Endometrium (tissue), 2 donors: ENCODE results near the gene C1QTNF6.
"Not testable (repeated sequence)": the region's sequence is repeated elsewhere in the genome, so short reads cannot be mapped to it uniquely, and the experiment has no call there.

ENCODE experiments used
- FAIRE-seq: peaks from 2 replicates; lab custom pipeline; 2012; peaks lifted over from hg19 to GRCh38; lab: Jason Lieb, UNC
- donor health status: control.
- donor health status: control.

The C1QTNF6 gene

GRCh38 chr22:37187891-37188761 is at the start of gene C1QTNF6:
TSS of gene C1QTNF6 (minus strand) at chr22:37188247. CDS start at chr22:37188213, 34 bp downstream.
- FAIRE-seq = no peak

GRCh38 chr22:37235897-37236607 is 48.0 kb upstream of the C1QTNF6 start:
- no peak for FAIRE-seq

DNA sequence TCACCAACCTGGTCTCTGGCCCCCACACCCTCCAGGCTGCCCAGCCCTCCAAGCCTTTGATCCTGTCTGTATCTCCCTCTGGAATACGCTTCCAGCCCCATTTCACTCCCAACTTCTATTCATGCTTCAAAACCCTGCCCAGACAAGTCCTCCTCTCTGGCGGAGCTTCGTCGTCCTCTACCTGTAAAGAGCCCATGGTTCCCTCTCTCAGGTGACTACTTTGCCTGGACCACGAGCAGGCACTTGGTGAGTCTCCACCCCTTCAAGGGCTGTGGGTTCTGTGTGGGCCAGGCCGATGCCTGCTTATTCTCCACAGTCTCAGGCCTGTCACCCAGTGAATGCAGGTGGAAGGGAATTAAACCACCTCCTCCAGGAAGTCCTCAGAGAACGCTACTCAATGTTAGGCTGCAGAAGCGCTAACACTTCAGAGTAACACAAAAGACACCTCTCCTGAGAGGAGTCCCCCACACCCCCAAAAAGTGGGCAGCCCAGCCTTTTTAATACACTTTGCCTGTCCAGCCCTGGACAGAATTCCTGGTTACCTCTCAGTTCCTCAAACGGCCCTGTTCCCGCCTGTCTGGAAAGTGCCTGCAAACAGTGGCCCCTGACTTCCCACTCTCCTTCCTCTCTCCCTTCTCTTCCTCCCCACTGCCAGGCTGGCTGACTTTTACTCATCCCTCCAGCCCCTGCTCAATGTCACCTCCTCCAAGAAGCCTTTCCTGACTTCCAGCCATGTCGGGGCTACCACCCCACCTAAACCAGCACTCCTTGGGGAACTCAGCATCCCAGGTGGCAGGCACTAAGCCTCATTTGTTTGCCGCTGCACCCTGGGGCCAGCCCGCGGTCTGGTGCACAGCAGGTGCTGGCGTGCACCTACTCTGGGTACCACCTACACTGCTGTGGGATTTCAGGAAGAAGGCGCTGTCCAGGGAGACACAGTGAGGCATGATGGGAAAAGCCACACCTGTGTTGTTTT is 47.0 kb upstream of the C1QTNF6 start:
- FAIRE-seq = no peak

DNA sequence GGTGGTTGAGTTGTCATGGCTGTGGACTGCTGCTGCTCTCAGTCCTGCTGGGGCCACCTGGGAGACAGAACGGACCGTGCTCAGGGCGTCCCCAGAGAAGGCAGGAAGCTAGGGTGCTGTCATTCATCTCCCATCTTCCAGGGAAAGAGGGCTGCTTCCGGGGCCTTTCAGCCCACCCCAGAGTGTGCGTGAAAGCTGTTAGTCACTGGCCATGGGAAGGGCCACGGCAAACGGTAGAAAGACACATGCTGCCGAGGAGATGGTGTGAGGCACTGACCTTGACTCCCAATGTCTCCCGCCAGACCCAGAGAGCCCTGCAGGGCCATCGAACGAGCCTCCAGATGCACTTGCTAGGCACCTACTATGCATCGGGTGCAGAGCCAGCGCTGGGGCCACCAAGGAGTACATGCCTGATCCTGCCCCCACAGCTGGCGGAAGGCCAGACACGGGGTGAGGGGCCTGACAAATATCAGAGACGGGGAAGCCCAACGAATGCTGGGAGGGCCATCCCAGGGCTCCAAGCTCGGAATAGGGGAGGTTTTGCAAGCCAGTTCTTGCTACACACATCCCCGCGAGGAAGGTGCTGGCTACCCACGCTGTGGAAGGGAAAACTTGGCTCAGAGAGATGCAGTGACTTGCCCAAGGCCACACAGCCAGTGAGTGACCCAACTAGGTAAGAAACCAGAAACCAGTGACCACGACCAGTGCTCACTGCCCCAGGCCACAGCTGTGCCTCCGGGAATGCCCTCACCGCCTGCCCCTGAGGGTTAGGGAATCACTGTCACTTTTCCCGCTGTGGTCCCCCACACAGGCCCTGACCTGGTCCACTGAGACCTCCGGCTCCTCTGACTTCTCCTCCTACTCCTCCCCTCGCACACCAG is 45.9 kb upstream of the C1QTNF6 start:
- no peak for FAIRE-seq

GRCh38 chr22:37233371-37233750 is 45.3 kb upstream of the C1QTNF6 start:
- FAIRE-seq = not testable (repeated sequence)

- FAIRE-seq = no peak
Observed at GRCh38 chr22:37232140-37232998, 44.3 kb upstream of the C1QTNF6 start.

- FAIRE-seq = no peak
Observed at GRCh38 chr22:37231406-37232139, 43.5 kb upstream of the C1QTNF6 start.

GRCh38 chr22:37230673-37231405 is 42.8 kb upstream of the C1QTNF6 start:
- FAIRE-seq = no peak

DNA sequence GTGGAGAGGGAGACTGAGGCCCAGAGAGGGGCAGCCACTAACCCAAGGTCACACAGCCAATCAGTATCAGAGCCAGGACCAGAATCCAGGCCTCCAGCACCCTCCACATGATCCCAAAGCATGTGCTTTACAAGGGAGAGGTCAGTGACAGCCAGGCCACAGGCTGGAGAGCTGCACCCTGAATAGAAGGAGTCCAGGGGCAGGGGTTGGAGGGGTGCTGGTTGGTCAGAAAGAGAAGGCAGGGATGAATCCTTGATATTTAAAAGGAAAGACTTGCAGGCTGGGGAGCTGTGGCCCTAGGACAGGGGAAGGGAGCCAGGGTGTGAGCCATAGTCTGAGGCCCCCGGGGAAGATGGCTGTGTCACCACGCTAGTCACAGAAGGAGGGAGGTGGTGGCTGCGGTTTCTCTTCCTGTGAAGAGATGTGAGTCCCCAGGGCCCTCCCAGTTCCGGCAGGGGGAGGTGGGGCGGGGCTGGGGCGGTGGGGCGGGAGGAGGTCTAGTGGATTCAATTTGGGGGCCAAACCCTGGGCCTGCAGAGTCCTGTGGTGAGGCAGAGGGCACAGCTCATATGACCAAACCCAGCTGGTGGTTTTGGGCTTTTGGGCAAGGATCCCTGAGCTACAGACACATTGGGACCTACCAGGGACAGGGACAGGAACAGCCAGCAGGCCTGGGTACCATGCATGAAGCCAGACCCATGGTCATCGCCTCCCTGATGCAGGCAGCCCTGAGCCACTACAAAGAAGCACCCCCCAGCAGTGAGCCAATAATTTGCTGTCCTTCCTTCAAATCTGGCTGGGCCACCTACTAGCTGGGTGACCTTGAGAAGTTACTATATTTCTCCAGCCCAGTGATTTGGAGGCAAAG is 42.0 kb upstream of the C1QTNF6 start:
- FAIRE-seq = no peak

GRCh38 chr22:37229012-37229804 is 41.2 kb upstream of the C1QTNF6 start:
- FAIRE-seq = no peak

- no peak for FAIRE-seq
Observed at GRCh38 chr22:37228106-37229011, 40.3 kb upstream of the C1QTNF6 start.

GRCh38 chr22:37226514-37226913 is 38.5 kb upstream of the C1QTNF6 start:
- no peak for FAIRE-seq

DNA sequence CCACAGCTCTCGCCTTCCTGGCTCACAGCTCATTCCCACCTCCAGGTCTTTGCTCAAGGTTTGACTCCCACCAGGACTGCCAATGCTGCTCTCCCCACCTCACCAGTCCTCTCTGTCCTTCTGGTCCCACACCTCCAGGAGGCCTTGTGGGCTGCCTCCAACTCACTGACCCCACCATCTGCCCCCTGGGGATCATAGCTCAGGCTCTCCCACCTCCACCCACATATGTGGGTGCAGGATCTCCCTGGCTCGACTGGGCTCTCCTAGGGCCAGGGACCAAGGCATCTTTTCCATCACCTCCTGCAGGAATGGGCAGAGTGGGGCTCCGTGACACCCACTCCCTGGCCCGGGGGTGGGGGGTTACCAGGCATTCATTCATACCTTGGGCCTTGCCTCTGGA is 38.0 kb upstream of the C1QTNF6 start:
- FAIRE-seq = no peak

DNA sequence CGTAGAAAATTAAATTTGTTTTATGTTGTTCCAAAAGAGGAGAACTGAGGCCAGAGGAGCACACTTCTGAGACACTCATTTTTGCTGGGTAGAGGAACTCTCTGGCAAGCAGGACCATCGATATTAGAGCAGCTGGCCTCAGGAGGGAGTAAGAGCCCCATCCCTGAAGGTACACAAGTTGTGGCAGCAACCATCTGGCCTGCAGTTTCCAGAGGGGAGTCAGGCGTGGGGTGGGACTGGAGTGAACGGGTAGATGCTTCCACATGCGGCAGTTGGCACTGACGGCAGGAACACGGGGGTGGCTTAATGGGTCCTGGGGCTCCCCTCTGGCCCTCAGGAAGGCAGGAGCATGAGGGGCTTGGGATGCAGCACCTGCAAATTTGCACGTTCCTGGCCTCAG is 37.4 kb upstream of the C1QTNF6 start:
- no peak for FAIRE-seq

DNA sequence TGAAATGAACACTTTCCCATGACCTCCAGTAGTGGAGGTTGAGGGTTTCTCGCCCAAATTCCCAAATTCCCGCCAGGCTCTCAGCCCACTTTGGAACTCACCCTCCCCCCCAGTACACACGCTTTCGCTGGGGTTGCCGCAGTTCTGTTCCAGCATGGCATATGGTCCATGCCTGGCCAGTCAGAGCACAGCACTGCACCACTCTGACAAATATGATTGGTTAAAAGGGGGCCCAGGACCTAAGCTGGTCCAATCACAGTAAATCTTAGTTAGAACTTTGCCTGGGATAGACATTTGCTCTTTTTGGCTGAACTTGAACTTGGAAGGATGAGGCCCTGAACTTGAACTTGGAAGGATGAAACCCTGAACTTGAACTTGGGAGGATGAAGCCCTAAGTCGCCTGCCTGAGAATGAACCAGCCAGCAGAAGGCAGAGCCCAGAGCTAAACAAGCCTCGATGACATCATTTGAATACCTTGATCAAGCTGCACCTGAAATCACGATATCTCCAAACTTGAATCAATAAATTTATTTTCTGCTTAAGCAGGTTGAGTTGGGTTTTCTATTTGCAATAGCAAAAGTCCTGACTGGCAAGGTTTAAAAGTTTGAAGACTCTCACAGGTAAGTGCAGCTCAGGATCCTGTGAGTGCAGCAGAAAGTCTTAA is 36.8 kb upstream of the C1QTNF6 start:
- no peak for FAIRE-seq
